ENCODE data around the gene SLC5A10.

The SLC5A10 gene

DNA sequence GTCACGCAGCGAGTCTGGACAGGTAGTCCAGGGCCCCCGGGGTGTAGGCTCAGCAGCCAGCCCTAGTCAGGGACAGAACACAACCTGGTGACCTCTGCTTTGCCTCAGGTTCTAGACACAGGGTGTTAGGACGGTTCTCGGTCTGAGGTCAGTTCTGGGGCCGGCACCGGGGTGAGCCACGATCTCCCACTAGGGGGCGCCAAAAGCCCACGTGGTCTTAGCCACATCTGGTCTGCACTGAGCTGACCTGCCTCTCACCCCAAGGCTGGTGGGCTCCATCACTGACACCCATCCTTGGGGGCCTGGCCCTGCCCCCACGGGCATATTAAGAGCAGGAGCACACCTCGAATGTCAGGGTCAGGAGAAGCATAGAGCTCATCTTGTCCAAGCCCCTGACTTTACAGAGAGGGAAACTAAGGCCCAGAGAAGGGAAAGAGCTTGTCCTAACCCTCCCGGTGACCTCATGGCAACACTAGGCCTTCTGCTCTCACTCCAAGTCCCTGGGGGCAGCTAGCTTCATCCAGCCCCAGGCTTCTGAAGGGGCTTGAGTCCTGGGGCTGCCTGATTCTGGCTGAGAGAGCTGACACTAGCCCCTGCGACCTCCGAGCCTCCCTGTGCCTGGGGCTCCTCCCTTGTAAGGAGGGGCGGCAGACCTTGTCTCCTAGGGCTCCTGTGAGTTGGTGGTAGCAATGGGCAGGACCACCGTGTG lies 9.0 kb downstream of the SLC5A10 start:
- H3K9ac ChIP-seq (ENCODE audit: low read length), result no peak overlapping the region
- H3K27me3 ChIP-seq (ENCODE audit: insufficient read depth, low read length), result no peaks in the 10 kb centered on the region
- H3K36me3 ChIP-seq (ENCODE audit: insufficient read depth, low read length), result no peaks in the 10 kb centered on the region
- H3K4me1 ChIP-seq (ENCODE audit: insufficient read depth, low read length, severe bottlenecking), result no peaks in the 10 kb centered on the region
- H4K20me1 ChIP-seq (ENCODE audit: insufficient read depth, low read length), result no peaks in the 10 kb centered on the region
- no peaks in the 10 kb centered on the region for H3K9me3 ChIP-seq (ENCODE audit: low read length)
- no peak overlapping the region for H3K27ac ChIP-seq (ENCODE audit: low read depth, low read length, poor library complexity, severe bottlenecking)
- TF ChIP-seq CTCF (IDR thresholded peaks at IDR 0.05; ENCODE audit: low read length), result peak; percentile 96
- TF ChIP-seq EZH2 (IDR thresholded peaks at IDR 0.05; ENCODE audit: borderline replicate concordance, low read length), result no peak
- no peak overlapping the region for H2AFZ ChIP-seq (ENCODE audit: low read length)
- no peak overlapping the region for H3K4me2 ChIP-seq (ENCODE audit: low read length)
- H3F3A ChIP-seq (ENCODE audit: insufficient read depth, low read length), result no peaks in the 10 kb centered on the region
- H3K9me2 ChIP-seq (ENCODE audit: low read depth, low read length), result no peaks in the 10 kb centered on the region
- no peak overlapping the region for H3K4me3 ChIP-seq (ENCODE audit: low read depth, low read length, poor library complexity, severe bottlenecking)
- H3K79me2 ChIP-seq (ENCODE audit: insufficient read depth, low read length), result no peaks in the 10 kb centered on the region

GRCh38 chr17:18961634-18962493 lies 9.9 kb downstream of the SLC5A10 start:
- H3K27ac ChIP-seq (ENCODE audit: low read depth, low read length, poor library complexity, severe bottlenecking), result no peak overlapping the region
- TF ChIP-seq CTCF (IDR thresholded peaks at IDR 0.05; ENCODE audit: low read length) (no peak), EZH2 (IDR thresholded peaks at IDR 0.05; ENCODE audit: borderline replicate concordance, low read length) (no peak)
- H2AFZ ChIP-seq (ENCODE audit: low read length), result no peak overlapping the region

DNA sequence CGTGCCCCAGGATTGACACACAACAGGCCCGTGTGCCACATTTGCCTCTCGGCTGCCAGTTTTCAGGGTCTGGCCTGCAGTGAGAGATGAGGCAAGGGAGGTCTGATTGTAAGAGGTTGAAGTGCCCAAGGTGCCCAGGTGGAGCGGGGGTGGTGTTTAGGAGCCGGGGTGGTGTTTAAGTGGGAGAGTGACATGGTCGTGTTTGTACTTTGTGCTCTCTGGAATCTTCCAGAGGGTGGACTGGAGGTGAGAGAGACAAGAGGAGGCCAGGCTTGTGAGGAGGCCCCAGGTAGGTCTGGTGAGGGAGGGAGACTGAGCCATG lies 10.5 kb downstream of the SLC5A10 start:
- Histone ChIP-seq H3K4me3 (ENCODE audit: low read depth, low read length, poor library complexity, severe bottlenecking) (no peak overlapping the region), H3K27me3 (ENCODE audit: insufficient read depth, low read length) (no peaks in the 10 kb centered on the region), H3K4me1 (ENCODE audit: insufficient read depth, low read length, severe bottlenecking) (no peaks in the 10 kb centered on the region), H3K27ac (ENCODE audit: low read depth, low read length, poor library complexity, severe bottlenecking) (no peak overlapping the region), H3K4me2 (ENCODE audit: low read length) (no peak overlapping the region), H3K79me2 (ENCODE audit: insufficient read depth, low read length) (no peaks in the 10 kb centered on the region), H3F3A (ENCODE audit: insufficient read depth, low read length) (no peaks in the 10 kb centered on the region), H4K20me1 (ENCODE audit: insufficient read depth, low read length) (no peaks in the 10 kb centered on the region), H3K9me2 (ENCODE audit: low read depth, low read length) (no peaks in the 10 kb centered on the region), H3K9me3 (ENCODE audit: low read length) (no peaks in the 10 kb centered on the region), H3K9ac (ENCODE audit: low read length) (no peak overlapping the region), H2AFZ (ENCODE audit: low read length) (no peak overlapping the region), H3K36me3 (ENCODE audit: insufficient read depth, low read length) (no peaks in the 10 kb centered on the region)
- TF ChIP-seq CTCF (IDR thresholded peaks at IDR 0.05; ENCODE audit: low read length), result no peak
- no peak for TF ChIP-seq EZH2 (IDR thresholded peaks at IDR 0.05; ENCODE audit: borderline replicate concordance, low read length)

More at GRCh38 chr17:18961634-18962493, 9.9 kb downstream of the SLC5A10 start:
- H3K9me2 ChIP-seq (ENCODE audit: low read depth, low read length), result no peaks in the 10 kb centered on the region
- H3K79me2 ChIP-seq (ENCODE audit: insufficient read depth, low read length), result no peaks in the 10 kb centered on the region
- no peaks in the 10 kb centered on the region for H3K4me1 ChIP-seq (ENCODE audit: insufficient read depth, low read length, severe bottlenecking)
- no peaks in the 10 kb centered on the region for H4K20me1 ChIP-seq (ENCODE audit: insufficient read depth, low read length)
- H3K4me2 ChIP-seq (ENCODE audit: low read length), result no peak overlapping the region
- H3F3A ChIP-seq (ENCODE audit: insufficient read depth, low read length), result no peaks in the 10 kb centered on the region
- no peak overlapping the region for H3K4me3 ChIP-seq (ENCODE audit: low read depth, low read length, poor library complexity, severe bottlenecking)
- no peaks in the 10 kb centered on the region for H3K27me3 ChIP-seq (ENCODE audit: insufficient read depth, low read length)
- no peaks in the 10 kb centered on the region for H3K9me3 ChIP-seq (ENCODE audit: low read length)
- no peaks in the 10 kb centered on the region for H3K36me3 ChIP-seq (ENCODE audit: insufficient read depth, low read length)
- H3K9ac ChIP-seq (ENCODE audit: low read length), result no peak overlapping the region
